NK-92 (cell line): Measurements from ENCODE around the gene PIF1.

Source experiments
- DNase-seq: peaks from one replicate; lab custom pipeline; 2025; ENCODE audit not compliant: unreplicated experiment; lab: John Stamatoyannopoulos, UW

Gene PIF1

GRCh38 chr15:64774629-64775493 is 50.6 kb downstream of the PIF1 start:
- no peak for DNase-seq

- DNase-seq, result no peak
These were observed 51.3 kb downstream of the PIF1 start for GRCh38 chr15:64774037-64774628.

- DNase-seq, result no peak
These were observed 51.8 kb downstream of the PIF1 start for GRCh38 chr15:64773606-64774005.

- no peak for DNase-seq
These were observed 52.5 kb downstream of the PIF1 start for GRCh38 chr15:64772964-64773363.

GRCh38 chr15:64772488-64772887 is 53.0 kb downstream of the PIF1 start:
- DNase-seq, result no peak

GRCh38 chr15:64770626-64771025 is 54.8 kb downstream of the PIF1 start:
- no peak for DNase-seq

- DNase-seq, result no peak
These were observed 58.2 kb downstream of the PIF1 start for GRCh38 chr15:64767203-64767602.

- no peak for DNase-seq
These were observed 59.4 kb downstream of the PIF1 start for GRCh38 chr15:64766058-64766457.
